ENCODE results near the gene ABCC6.
"Not testable (repeated sequence)": the region's sequence is repeated elsewhere in the genome, so short reads cannot be mapped to it uniquely, and the experiment has no call there.

Gene ABCC6

GRCh38 chr16:16222850-16223661, at the start of gene ABCC6:
Gene ABCC6, minus strand, starts transcription at chr16:16223494. Its CDS starts 60 bp downstream, at chr16:16223434.
- not testable (repeated sequence) for DNase-seq (ENCODE audit: low spot score)

- DNase-seq (ENCODE audit: low spot score): not testable (repeated sequence)
These were observed 49.4 kb upstream of the ABCC6 start for GRCh38 chr16:16272573-16273221.

- not testable (repeated sequence) for DNase-seq (ENCODE audit: low spot score)
These were observed 48.4 kb upstream of the ABCC6 start for GRCh38 chr16:16271658-16272057.

GRCh38 chr16:16268185-16268808, 45.0 kb upstream of the ABCC6 start:
- not testable (repeated sequence) for DNase-seq (ENCODE audit: low spot score)

- DNase-seq (ENCODE audit: low spot score): not testable (repeated sequence)
These were observed 44.4 kb upstream of the ABCC6 start for GRCh38 chr16:16267708-16268107.

GRCh38 chr16:16265044-16265443, 41.8 kb upstream of the ABCC6 start:
- DNase-seq (ENCODE audit: low spot score): not testable (repeated sequence)

GRCh38 chr16:16263947-16264346, 40.7 kb upstream of the ABCC6 start:
- DNase-seq (ENCODE audit: low spot score): not testable (repeated sequence)

- DNase-seq (ENCODE audit: low spot score): not testable (repeated sequence)
These were observed 39.8 kb upstream of the ABCC6 start for GRCh38 chr16:16262954-16263555.

- DNase-seq (ENCODE audit: low spot score): not testable (repeated sequence)
These were observed 36.7 kb upstream of the ABCC6 start for GRCh38 chr16:16259971-16260370.

GRCh38 chr16:16258822-16259221, 35.5 kb upstream of the ABCC6 start:
- DNase-seq (ENCODE audit: low spot score): not testable (repeated sequence)

- DNase-seq (ENCODE audit: low spot score): not testable (repeated sequence)
These were observed 34.1 kb upstream of the ABCC6 start for GRCh38 chr16:16257301-16257923.

- DNase-seq (ENCODE audit: low spot score): not testable (repeated sequence)
These were observed 29.1 kb upstream of the ABCC6 start for GRCh38 chr16:16252377-16252776.

- not testable (repeated sequence) for DNase-seq (ENCODE audit: low spot score)
These were observed 26.5 kb upstream of the ABCC6 start for GRCh38 chr16:16249621-16250330.

GRCh38 chr16:16247439-16247838, 24.1 kb upstream of the ABCC6 start:
- not testable (repeated sequence) for DNase-seq (ENCODE audit: low spot score)

- DNase-seq (ENCODE audit: low spot score): not testable (repeated sequence)
These were observed 23.4 kb upstream of the ABCC6 start for GRCh38 chr16:16246578-16247262.

- not testable (repeated sequence) for DNase-seq (ENCODE audit: low spot score)
These were observed 20.6 kb upstream of the ABCC6 start for GRCh38 chr16:16243886-16244285.

- not testable (repeated sequence) for DNase-seq (ENCODE audit: low spot score)
These were observed 17.4 kb upstream of the ABCC6 start for GRCh38 chr16:16240667-16241066.

GRCh38 chr16:16237738-16238137, 14.4 kb upstream of the ABCC6 start:
- not testable (repeated sequence) for DNase-seq (ENCODE audit: low spot score)

GRCh38 chr16:16237071-16237470, 13.8 kb upstream of the ABCC6 start:
- not testable (repeated sequence) for DNase-seq (ENCODE audit: low spot score)

- not testable (repeated sequence) for DNase-seq (ENCODE audit: low spot score)
These were observed 9.4 kb upstream of the ABCC6 start for GRCh38 chr16:16232692-16233061.

Measured in left forelimb (tissue), 1 donor.